Colonic mucosa (tissue), 4 donors: Measurements from ENCODE around the gene HIBCH. TPM values are rescaled to one million over a fixed set of nuclear protein-coding genes. Genes with fewer than 3 reads are reported as not detected.

Experiments used
- DNase-seq: peaks from one replicate; pipeline ENCODE4 v3.0.0-alpha.2; 2020
- H3K27ac ChIP-seq: fragments of 200-600 bp; one replicate; pipeline ENCODE4 v1.8.0; 2021
- H3K27me3 ChIP-seq: fragments of 200-600 bp; one replicate; pipeline ENCODE4 v1.8.0; 2021
- H3K36me3 ChIP-seq: fragments of 200-600 bp; one replicate; pipeline ENCODE4 v1.8.0; 2021
- H3K4me1 ChIP-seq: fragments of 200-600 bp; one replicate; pipeline ENCODE4 v1.8.0; 2021; ENCODE audit warnings: mild to moderate bottlenecking
- H3K4me3 ChIP-seq: fragments of 200-600 bp; one replicate; pipeline ENCODE4 v1.8.0; 2021
- H3K9ac ChIP-seq, 2 donors: one replicate each; pipeline ENCODE4 v1.7.0; 2013; ENCODE audit warnings: control low read depth in 2 of 2, low read depth in 2 of 2, low read length in 2 of 2
- H3K9me3 ChIP-seq: fragments of 200-600 bp; one replicate; pipeline ENCODE4 v1.8.0; 2021
- intact Hi-C: fragments of 100-400 bp; cut with DNase I; formaldehyde crosslinking; loops from one replicate; pipeline ENCODE4 v1.14.1; 2022
- total RNA-seq, 2 donors: library from RNA; stranded (reverse); fragmentation: NEBNext Ultra II Directional in 1 of 2; extraction: Animal tissue kit (Norgen Biotek cat#: 25700) in 1 of 2; gene quantifications; one replicate each; pipeline ENCODE4 v1.2.1, GENCODE V29; 2021
- TF ChIP-seq, protein P1 (sequence below): fragments of 200-600 bp; IDR thresholded peaks from one replicate; pipeline ENCODE4 v1.8.0; 2022; ENCODE audit warnings: antibody characterized with exemption, mild to moderate bottlenecking
- donor health status: healthy.
- donor health status: DM: no; HTN: no; CAD: no.
- donor health status: DM: no; HTN: no; CAD: no.

Gene HIBCH
- total RNA-seq, 2 donors from 2014 or later = 47.2 to 71.1 TPM

DNA sequence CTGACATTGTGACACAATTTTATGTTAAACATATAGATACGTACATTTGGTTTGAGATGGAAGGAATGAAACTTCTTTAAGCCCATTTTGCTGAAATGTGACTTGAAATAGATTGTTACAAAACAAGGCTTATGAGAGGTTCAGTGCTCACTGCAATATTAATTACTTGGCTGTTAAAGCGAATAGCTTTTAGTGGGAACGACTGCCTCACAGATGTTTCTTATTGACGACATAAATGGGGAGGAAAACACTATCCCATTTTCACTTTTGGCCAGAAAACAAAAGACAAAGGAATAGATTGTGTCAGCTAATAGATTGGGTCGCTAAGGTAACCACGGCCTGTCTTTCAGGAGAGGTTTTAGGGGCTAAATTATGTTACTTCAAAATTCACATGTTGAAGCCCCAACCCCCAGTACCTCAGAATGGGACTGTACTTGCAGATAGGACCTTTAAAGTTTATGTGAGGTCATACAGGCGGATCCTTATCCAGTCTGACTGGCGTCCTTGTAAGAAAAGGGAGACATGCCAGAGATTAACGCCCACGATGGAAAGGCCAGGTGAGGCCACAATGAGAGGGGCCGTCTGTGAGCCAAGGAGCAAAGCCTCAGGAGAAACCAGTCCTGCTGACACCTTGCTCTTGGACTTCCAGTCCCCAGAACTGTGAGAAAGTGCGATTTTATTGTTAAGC is 34.5 kb upstream of the HIBCH start:
- intact Hi-C loops = no loop called here
- TF ChIP-seq, protein P1, sequence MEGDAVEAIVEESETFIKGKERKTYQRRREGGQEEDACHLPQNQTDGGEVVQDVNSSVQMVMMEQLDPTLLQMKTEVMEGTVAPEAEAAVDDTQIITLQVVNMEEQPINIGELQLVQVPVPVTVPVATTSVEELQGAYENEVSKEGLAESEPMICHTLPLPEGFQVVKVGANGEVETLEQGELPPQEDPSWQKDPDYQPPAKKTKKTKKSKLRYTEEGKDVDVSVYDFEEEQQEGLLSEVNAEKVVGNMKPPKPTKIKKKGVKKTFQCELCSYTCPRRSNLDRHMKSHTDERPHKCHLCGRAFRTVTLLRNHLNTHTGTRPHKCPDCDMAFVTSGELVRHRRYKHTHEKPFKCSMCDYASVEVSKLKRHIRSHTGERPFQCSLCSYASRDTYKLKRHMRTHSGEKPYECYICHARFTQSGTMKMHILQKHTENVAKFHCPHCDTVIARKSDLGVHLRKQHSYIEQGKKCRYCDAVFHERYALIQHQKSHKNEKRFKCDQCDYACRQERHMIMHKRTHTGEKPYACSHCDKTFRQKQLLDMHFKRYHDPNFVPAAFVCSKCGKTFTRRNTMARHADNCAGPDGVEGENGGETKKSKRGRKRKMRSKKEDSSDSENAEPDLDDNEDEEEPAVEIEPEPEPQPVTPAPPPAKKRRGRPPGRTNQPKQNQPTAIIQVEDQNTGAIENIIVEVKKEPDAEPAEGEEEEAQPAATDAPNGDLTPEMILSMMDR = no peak
- Histone ChIP-seq H3K27ac (no peak overlapping the region), H3K4me1 (peaks cover 3% of the 10 kb centered on the region), H3K9me3 (no peaks in the 10 kb centered on the region), H3K27me3 (no peaks in the 10 kb centered on the region), H3K4me3 (no peak overlapping the region), H3K36me3 (no peaks in the 10 kb centered on the region), H3K9ac (no peak overlapping the region)
- DNase-seq = no peak

DNA sequence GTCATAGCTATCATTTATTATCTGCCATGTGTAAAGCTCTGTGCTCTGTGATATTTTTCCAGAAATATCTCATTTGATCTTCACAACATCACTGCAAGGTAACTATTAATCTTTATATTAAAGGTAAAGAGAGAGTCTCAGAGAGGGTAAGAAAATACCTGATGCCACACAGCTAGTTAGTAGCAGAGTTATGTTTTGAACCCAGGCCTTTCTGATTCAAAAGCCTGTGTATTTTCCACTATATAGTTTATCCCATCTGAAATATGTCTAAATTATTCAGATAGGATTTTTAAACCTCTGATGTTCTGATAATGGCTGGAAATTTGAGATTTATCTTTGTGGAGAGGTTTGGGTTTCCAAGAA is 33.9 kb upstream of the HIBCH start:
- Histone ChIP-seq H3K36me3 (no peaks in the 10 kb centered on the region), H3K4me1 (peaks cover 3% of the 10 kb centered on the region), H3K9me3 (no peaks in the 10 kb centered on the region), H3K27ac (no peak overlapping the region), H3K9ac (no peak overlapping the region), H3K4me3 (no peak overlapping the region), H3K27me3 (no peaks in the 10 kb centered on the region)
- intact Hi-C loops = no loop called here
- TF ChIP-seq, protein P1 = no peak
- no peak for DNase-seq

DNA sequence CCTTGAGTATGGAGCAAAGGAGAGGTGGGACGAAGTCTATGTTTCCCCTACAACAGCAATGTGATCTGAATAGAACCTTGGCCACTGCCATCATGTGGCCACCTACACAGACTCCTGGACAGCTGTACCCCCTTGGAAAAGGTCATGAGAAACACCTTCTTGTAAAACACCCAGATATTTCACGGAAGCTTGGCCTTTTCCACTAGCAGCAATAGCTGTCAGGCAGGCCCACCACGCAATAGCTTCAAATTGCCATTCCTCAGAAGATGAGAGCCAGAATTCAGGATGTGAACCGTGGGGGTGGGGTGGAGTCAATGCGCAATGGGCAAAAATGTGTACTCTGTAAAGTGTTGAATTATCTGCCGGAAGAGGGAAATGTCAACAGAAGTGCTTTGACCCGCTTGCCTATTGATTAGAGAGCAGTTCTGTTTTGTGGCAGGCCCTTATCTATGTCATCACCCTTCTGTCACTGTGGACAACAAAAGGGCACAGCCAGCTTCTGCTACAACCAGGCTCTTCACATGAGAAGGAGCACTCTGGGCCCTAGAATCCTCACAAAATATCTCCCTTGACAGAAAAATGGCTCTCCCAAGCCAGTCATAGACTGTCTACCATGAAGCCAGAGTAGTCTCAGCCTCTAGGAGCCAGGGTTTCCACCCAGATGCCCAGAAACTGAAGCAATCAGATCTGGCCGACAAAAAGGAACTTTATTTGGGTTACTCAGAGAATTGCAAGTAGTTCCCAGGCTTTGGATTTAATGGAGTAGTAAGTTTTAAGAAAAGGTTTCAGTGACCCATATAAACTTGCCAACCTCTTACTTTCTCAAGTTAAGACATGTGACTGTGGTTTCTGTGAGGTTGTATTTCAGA is 33.3 kb upstream of the HIBCH start:
- peaks cover 3% of the 10 kb centered on the region for H3K4me1 ChIP-seq
- H3K9ac ChIP-seq = no peak overlapping the region
- TF ChIP-seq, protein P1 = no peak
- H3K27ac ChIP-seq = no peak overlapping the region
- H3K36me3 ChIP-seq = no peaks in the 10 kb centered on the region
- H3K9me3 ChIP-seq = no peaks in the 10 kb centered on the region
- H3K4me3 ChIP-seq = no peak overlapping the region
- intact Hi-C loops = no loop called here
- H3K27me3 ChIP-seq = no peaks in the 10 kb centered on the region
- DNase-seq = no peak

DNA sequence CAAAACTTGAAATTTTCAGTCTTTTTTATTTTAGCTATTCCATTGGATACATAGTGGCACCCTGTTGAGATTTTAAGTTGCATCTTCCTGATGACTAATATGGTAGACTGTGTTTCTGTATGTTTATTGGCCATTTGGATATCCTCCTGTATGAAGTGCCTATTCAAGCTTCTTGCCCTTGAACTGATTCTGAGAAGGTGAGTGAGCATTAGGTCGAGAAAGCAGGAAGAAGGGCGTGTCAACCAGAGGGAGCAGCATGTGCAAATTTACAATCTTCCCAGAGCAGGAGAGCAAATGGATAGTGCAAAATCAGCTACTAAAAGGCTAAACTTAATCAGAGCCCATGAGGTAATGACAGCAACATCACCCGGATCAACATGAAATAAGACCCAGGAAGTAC is 32.3 kb upstream of the HIBCH start:
- no peak overlapping the region for H3K4me3 ChIP-seq
- intact Hi-C loops = no loop called here
- H3K9ac ChIP-seq = no peak overlapping the region
- H3K9me3 ChIP-seq = no peaks in the 10 kb centered on the region
- H3K27me3 ChIP-seq = no peaks in the 10 kb centered on the region
- DNase-seq = no peak
- H3K27ac ChIP-seq = no peak overlapping the region
- H3K36me3 ChIP-seq = no peaks in the 10 kb centered on the region
- TF ChIP-seq, protein P1 = no peak
- H3K4me1 ChIP-seq = peaks cover 3% of the 10 kb centered on the region

DNA sequence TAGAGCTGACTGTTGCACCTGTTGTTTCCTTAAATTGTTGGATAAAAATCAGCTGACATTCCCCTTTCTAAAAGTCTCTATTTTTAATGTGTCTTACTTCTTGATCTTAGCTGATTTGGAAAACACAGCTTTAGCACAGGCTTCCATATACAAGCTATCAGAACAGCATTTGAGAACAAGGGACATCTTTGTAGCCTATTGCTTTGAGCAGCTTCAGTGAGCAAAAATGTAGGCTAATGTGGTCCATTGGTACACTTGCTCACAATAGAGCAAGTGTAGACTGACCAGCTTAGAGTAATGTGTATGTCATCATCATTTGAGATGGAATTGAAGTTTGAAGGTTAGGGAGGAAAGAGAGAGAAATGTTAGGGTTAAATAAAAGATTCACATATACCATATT is 30.7 kb upstream of the HIBCH start:
- no peak overlapping the region for H3K9ac ChIP-seq

More for the DNA sequence above, 30.7 kb upstream of the HIBCH start:
- Histone ChIP-seq H3K27ac (no peak overlapping the region), H3K9me3 (no peaks in the 10 kb centered on the region), H3K4me1 (no peaks in the 10 kb centered on the region), H3K36me3 (no peaks in the 10 kb centered on the region), H3K27me3 (no peaks in the 10 kb centered on the region), H3K4me3 (no peak overlapping the region)
- intact Hi-C loops = no loop called here
- no peak for DNase-seq
- TF ChIP-seq, protein P1 = no peak
